K562 (cell line): Measurements from ENCODE around the gene MLLT11. TPM values are rescaled to one million over a fixed set of nuclear protein-coding genes. Genes with fewer than 3 reads are reported as not detected.
A peak's percentile ranks its signal among the peaks of the same experiment; 100 is the strongest.

ENCODE experiments used
- CC2D1A ChIP-seq: fragments of 450-650 bp; IDR thresholded peaks from 2 replicates; pipeline ENCODE4 v1.6.1; 2017; ENCODE audit warnings: mild to moderate bottlenecking
- CREM ChIP-seq: IDR thresholded peaks from 2 replicates; pipeline ENCODE4 v1.6.1; 2014; ENCODE audit warnings: antibody characterized with exemption, low read depth
- MTA3 ChIP-seq: fragments of 450-650 bp; formaldehyde crosslinking; IDR thresholded peaks from 2 replicates; pipeline ENCODE4 v1.6.1; 2017; ENCODE audit warnings: mild to moderate bottlenecking, borderline replicate concordance
- RAD21 ChIP-seq, 2 experiments: fragments of 250-450 bp in 1 of 2; fragments of 450-650 bp in 1 of 2; sonication (Bioruptor Pico) in 1 of 2; formaldehyde crosslinking in 1 of 2; IDR thresholded peaks in 1 of 2; conservative IDR thresholded peaks in 1 of 2; 2 replicates each; pipeline versions ENCODE4 v1.4.0 to v1.8.0; 2020 to 2022; ENCODE audit warnings: mild to moderate bottlenecking in 2 of 2, moderate library complexity in 1 of 2
- TCF7L2 ChIP-seq: fragments of 150-350 bp; IDR thresholded peaks from 2 replicates; pipeline ENCODE4 v1.6.1; 2016; ENCODE audit warnings: low read depth, mild to moderate bottlenecking, low read length, moderate library complexity
- TEAD4 ChIP-seq, 2 experiments: sonication (generic) in 1 of 2; formaldehyde crosslinking in 1 of 2; IDR thresholded peaks; 2 replicates each; pipeline versions ENCODE4 v1.6.1 to v1.8.0; 2012 to 2022; ENCODE audit warnings: borderline replicate concordance in 1 of 2, inconsistent platforms in 1 of 2, low read length in 1 of 2, mild to moderate bottlenecking in 1 of 2, missing genetic modification reagents in 1 of 2
- ZMIZ1 ChIP-seq, 2 experiments: fragments of 150-350 bp in 1 of 2; IDR thresholded peaks; 2 replicates each; pipeline ENCODE4 v1.6.1; 2012 to 2016; ENCODE audit warnings: low read depth in 2 of 2, low read length in 2 of 2, mild to moderate bottlenecking in 1 of 2, moderate library complexity in 1 of 2
- polyA plus RNA-seq, 8 experiments: library from polyadenylated mRNA; depleted of rRNA in 4 of 8; stranded (reverse) in 5 of 8; unstranded in 3 of 8; fragments of >200 nt; fragmentation: Nextera tagmentation in 2 of 8; fragmentation: Illumina TruSeq in 1 of 8; extraction: Ambion mirVana in 2 of 8; extraction: Trizol in 1 of 8; gene quantifications; 2 replicates each; pipeline versions ENCODE4 v1.2.1 to v1.2.3, GENCODE V29; 2011 to 2014; ENCODE audit warnings: inconsistent platforms in 1 of 8, missing spikeins in 1 of 8
- total RNA-seq, 7 experiments: library from RNA; depleted of rRNA in 6 of 7; stranded (reverse); fragments of >200 nt in 6 of 7; fragmentation: Illumina TruSeq in 2 of 7; extraction: Trizol in 2 of 7; gene quantifications; 2 replicates each; pipeline versions ENCODE4 v1.2.1 to v1.2.3, GENCODE V29; 2011 to 2021; ENCODE audit warnings: low replicate concordance in 1 of 7
- TF ChIP-seq, protein P1 (sequence below): sonication (generic); formaldehyde crosslinking; IDR thresholded peaks from 2 replicates; pipeline ENCODE4 v1.8.0; 2023; ENCODE audit warnings: mild to moderate bottlenecking, missing genetic modification reagents
- TF ChIP-seq, protein P2 (sequence below): fragments of 250-450 bp; sonication (Bioruptor Pico); IDR thresholded peaks from 2 replicates; pipeline ENCODE4 v1.4.0; 2020; ENCODE audit warnings: mild to moderate bottlenecking, moderate library complexity
- TF ChIP-seq, protein P3 (sequence below), 2 experiments: fragments of 450-650 bp; formaldehyde crosslinking in 1 of 2; IDR thresholded peaks; 2 replicates each; pipeline versions ENCODE4 v1.4.0 to v1.6.1; 2014 to 2020; ENCODE audit warnings: mild to moderate bottlenecking in 2 of 2, borderline replicate concordance in 1 of 2, low read depth in 1 of 2

MLLT11 gene
- total and polyA plus RNA-seq, 9 of the 15 experiments (the other 6 are each of a cell fraction or from before 2014, with no cell fraction given), result 12.1 to 91.0 (median 22.0) TPM

GRCh38 chr1:151024540-151025146, 35.6 kb upstream of the MLLT11 start (continued):
- TF ChIP-seq ZMIZ1 (IDR thresholded peaks at IDR 0.05; ENCODE audit: low read depth in 2 of 2, low read length in 2 of 2), result 0 out of 4 replicates have a peak, but pooled peaks of 1 of the 2 experiments have one; percentile 44
- 0 out of 2 replicates have a peak, but pooled peaks have one; percentile 19 for TF ChIP-seq MTA3
- no peak for TF ChIP-seq TCF7L2
- TF ChIP-seq RAD21 (CRISPR knock-in tag; conservative IDR thresholded peaks at IDR 0.05 in 1 of 2, IDR thresholded peaks at IDR 0.05 in 1 of 2), result peak; percentile 81 to 88
- TF ChIP-seq, protein P1, sequence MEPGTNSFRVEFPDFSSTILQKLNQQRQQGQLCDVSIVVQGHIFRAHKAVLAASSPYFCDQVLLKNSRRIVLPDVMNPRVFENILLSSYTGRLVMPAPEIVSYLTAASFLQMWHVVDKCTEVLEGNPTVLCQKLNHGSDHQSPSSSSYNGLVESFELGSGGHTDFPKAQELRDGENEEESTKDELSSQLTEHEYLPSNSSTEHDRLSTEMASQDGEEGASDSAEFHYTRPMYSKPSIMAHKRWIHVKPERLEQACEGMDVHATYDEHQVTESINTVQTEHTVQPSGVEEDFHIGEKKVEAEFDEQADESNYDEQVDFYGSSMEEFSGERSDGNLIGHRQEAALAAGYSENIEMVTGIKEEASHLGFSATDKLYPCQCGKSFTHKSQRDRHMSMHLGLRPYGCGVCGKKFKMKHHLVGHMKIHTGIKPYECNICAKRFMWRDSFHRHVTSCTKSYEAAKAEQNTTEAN (CRISPR knock-in tag), result no peak
- TF ChIP-seq CREM, result peak; percentile 46; the same call in 1 of the 2 replicates
- 0 out of 2 replicates have a peak, but pooled peaks have one; percentile 3 for TF ChIP-seq TEAD4 (IDR thresholded peaks at IDR 0.05; ENCODE audit: low read length)
- no peak for TF ChIP-seq TEAD4 (CRISPR knock-in tag; IDR thresholded peaks at IDR 0.05; ENCODE audit: borderline replicate concordance)
- TF ChIP-seq, protein P2, sequence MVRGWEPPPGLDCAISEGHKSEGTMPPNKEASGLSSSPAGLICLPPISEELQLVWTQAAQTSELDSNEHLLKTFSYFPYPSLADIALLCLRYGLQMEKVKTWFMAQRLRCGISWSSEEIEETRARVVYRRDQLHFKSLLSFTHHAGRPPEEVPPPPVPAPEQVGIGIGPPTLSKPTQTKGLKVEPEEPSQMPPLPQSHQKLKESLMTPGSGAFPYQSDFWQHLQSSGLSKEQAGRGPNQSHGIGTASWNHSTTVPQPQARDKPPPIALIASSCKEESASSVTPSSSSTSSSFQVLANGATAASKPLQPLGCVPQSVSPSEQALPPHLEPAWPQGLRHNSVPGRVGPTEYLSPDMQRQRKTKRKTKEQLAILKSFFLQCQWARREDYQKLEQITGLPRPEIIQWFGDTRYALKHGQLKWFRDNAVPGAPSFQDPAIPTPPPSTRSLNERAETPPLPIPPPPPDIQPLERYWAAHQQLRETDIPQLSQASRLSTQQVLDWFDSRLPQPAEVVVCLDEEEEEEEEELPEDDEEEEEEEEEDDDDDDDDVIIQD (CRISPR knock-in tag), result no peak
- TF ChIP-seq, protein P3, sequence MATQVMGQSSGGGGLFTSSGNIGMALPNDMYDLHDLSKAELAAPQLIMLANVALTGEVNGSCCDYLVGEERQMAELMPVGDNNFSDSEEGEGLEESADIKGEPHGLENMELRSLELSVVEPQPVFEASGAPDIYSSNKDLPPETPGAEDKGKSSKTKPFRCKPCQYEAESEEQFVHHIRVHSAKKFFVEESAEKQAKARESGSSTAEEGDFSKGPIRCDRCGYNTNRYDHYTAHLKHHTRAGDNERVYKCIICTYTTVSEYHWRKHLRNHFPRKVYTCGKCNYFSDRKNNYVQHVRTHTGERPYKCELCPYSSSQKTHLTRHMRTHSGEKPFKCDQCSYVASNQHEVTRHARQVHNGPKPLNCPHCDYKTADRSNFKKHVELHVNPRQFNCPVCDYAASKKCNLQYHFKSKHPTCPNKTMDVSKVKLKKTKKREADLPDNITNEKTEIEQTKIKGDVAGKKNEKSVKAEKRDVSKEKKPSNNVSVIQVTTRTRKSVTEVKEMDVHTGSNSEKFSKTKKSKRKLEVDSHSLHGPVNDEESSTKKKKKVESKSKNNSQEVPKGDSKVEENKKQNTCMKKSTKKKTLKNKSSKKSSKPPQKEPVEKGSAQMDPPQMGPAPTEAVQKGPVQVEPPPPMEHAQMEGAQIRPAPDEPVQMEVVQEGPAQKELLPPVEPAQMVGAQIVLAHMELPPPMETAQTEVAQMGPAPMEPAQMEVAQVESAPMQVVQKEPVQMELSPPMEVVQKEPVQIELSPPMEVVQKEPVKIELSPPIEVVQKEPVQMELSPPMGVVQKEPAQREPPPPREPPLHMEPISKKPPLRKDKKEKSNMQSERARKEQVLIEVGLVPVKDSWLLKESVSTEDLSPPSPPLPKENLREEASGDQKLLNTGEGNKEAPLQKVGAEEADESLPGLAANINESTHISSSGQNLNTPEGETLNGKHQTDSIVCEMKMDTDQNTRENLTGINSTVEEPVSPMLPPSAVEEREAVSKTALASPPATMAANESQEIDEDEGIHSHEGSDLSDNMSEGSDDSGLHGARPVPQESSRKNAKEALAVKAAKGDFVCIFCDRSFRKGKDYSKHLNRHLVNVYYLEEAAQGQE (IDR thresholded peaks at IDR 0.05; ENCODE audit: borderline replicate concordance), result peak; percentile 81
- TF ChIP-seq, protein P3 (CRISPR knock-in tag; IDR thresholded peaks at IDR 0.05; ENCODE audit: low read depth), result no peak
- 0 out of 2 replicates have a peak, but pooled peaks have one; percentile 57 for TF ChIP-seq CC2D1A
